AG08396 (cell line): ENCODE results near the gene UTP25.
"Not testable (repeated sequence)": the region's sequence is repeated elsewhere in the genome, so short reads cannot be mapped to it uniquely, and the experiment has no call there.

Experiments
- DNase-seq: peaks from one replicate; pipeline ENCODE4 v3.0.0; 2012; ENCODE audit warnings: low spot score, mixed read lengths

UTP25 gene

DNA sequence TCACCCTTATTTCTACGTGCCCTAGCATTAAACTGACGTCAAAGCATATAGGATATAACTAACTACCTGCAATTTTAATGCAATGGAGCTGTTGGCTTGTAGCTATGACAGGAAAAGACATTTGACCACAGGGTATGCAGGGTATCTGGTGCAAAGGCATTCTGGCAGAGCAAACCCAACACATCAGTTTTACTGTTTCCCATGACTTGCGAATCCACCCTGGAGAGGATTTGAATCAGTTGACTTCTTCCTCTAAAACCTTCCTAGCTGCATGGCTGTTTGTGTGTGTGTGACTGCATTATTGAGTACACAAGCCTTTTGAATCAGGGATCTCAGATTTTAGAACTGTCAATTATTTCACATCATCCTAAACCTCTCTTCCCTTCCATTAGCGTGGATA, 68.6 kb downstream of the UTP25 start:
- DNase-seq: no peak

DNA sequence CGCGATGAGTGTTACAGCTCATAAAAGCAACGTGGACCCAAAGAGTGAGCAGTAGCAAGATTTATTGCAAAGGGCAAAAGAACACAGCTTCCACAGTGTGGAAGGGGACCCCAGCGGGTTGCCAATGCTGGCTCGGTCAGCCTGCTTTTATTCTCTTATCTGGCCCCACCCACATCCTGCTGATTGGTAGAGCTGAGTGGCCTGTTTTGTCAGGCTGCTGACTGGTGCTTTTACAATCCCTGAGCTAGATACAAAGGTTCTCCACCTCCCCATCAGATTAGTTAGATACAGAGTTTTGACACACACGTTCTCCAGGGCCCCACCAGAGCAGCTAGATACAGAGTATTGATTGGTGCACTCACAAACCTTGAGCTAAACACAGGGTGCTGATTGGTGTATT, 70.5 kb downstream of the UTP25 start:
- not testable (repeated sequence) for DNase-seq

DNA sequence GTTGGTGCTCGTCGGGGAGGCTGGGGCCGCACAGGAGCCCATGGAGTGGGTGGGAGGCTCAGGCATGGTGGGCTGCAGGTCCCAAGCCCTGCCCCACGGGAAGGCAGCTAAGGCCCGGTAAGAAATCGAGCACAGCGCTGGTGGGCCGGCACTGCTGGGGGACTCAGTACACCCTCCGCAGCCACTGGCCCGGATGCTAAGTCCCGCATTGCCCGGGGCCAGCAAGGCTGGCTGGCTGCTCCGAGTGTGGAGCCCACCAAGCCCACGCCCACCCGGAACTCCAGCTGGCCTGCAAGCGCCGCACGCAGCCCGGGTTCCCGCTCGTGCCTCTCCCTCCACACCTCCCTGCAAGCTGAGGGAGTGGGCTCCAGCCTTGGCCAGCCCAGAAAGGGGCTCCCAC, 71.1 kb downstream of the UTP25 start:
- DNase-seq: not testable (repeated sequence)

DNA sequence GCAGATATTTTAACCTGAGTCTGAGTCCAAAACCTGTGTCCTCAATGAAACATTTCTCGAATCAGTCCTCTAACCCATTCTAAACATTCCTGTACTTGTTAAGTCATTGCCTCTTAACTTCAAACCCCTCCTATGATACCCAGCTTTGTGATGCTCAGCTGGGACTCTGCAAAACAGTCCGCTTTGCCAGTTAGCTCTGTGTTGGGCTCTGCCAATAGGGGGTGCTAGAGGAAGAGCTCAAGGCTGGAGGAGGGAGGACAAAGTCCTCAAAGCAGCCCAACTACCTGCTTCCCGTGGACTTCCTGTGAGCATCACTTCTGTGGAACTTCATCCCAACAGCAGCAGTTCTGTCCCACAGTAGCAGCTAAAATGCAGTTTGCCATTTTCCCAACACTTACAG, 72.2 kb downstream of the UTP25 start:
- DNase-seq: no peak

DNA sequence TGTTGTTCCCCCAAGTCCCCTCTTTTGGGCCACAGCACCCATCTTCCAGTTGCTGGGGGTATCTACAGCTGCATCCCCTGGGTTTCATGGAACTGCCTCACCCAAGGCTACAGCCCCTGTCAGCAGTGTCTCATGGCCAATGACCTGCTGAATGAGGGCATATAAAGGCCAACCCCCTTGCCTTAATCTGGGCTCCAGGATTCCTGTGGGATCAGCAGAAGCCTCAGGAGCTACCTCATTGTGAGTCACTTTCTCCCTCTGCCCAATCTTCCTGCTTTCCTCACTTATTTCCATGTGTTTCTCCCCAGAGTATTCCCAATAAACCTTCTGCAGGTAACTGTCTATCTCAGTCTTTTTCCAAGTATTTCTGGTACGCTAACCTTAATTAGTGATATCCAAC, 73.0 kb downstream of the UTP25 start:
- DNase-seq: peak; percentile 70

DNA sequence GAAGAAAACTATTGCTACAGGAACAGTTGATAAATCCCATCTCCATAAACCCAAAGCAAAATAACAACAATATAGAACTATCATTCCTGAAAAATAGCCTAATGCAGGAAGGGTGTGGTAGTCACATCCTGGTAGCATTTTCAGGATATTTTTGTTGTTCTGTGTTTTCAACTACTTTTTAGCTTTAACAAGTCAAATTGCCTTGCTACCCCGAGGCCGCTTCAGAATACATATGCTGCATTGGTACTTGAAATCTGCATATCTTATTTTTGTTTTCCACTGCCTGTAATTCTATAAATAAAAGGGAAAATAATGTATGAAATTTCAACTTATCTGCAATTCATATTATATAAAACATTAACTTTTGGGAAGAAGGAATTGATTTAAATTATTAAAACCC, 73.4 kb downstream of the UTP25 start:
- DNase-seq: no peak

DNA sequence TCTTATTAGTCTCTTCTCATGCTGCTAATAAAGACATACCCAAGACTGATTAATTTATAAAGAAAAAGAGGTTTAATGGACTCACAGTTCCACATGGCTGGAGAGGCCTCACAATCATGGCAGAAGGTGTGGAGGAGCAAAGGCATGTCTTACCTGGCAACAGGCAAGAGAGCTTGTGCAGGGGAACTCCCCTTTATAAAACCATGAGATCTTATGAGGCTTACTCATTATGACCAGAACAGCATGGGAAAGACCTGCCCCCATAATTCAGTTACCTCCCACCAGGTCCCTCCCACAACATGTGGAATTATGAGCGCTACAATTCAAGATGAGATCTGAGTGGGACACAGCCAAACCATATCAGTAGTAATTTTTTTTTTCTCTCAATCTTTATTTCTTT, 77.0 kb downstream of the UTP25 start:
- not testable (repeated sequence) for DNase-seq
